ENCODE results near the gene SNAPC3.

The SNAPC3 gene

GRCh38 chr9:15386465-15386864 is 36.2 kb upstream of the SNAPC3 start:
- no peak for TF ChIP-seq CTCF (conservative IDR thresholded peaks at IDR 0.05; ENCODE audit: low read depth, low read length)
- DNase-seq (ENCODE audit: low read depth), result no peak
- no peak overlapping the region for H3K4me3 ChIP-seq (ENCODE audit: low read length)

DNA sequence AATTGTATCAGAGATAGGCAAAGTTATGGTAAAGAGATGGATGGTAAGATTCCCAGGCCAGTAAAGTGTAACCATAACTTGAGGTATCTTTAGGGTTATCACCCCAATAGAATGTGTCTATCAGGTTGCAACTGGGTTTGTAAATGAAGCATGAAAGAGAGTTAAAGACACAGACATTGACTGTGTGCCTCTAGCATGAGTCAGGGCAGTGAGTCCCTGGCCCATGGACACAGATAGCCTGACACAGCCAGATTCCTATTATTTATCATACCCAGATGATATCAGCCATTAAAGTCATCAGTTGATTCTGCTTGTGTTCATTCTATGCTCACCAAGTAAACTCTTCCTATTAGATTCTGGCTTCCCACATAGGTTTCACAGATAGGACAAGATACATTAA is 33.5 kb upstream of the SNAPC3 start:
- no peak overlapping the region for H3K4me3 ChIP-seq (ENCODE audit: low read length)
- DNase-seq (ENCODE audit: low read depth), result no peak
- no peak for TF ChIP-seq CTCF (conservative IDR thresholded peaks at IDR 0.05; ENCODE audit: low read depth, low read length)

DNA sequence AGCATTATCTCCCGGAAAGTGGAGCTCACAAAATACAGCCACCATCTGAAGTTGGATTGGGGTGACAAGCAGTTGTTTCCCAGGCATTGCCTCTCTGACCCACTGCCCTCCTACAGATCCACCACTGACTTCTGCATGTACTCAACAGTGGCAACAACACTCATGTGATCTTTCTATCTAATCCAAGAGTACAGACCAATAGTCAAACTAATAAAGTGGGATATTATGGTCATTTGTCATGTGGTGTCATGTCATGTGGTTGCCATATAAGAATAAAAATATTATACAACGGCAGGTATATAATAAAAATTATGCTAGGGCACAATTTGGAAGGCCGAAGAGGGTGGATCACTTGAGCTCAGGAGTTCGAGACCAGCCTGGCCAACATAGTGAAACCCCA is 33.0 kb upstream of the SNAPC3 start:
- TF ChIP-seq CTCF (conservative IDR thresholded peaks at IDR 0.05; ENCODE audit: low read depth, low read length), result no peak
- no peak for DNase-seq (ENCODE audit: low read depth)
- no peak overlapping the region for H3K4me3 ChIP-seq (ENCODE audit: low read length)

GRCh38 chr9:15390201-15390600 is 32.5 kb upstream of the SNAPC3 start:
- no peak overlapping the region for H3K4me3 ChIP-seq (ENCODE audit: low read length)
- no peak for DNase-seq (ENCODE audit: low read depth)
- TF ChIP-seq CTCF (conservative IDR thresholded peaks at IDR 0.05; ENCODE audit: low read depth, low read length), result no peak

DNA sequence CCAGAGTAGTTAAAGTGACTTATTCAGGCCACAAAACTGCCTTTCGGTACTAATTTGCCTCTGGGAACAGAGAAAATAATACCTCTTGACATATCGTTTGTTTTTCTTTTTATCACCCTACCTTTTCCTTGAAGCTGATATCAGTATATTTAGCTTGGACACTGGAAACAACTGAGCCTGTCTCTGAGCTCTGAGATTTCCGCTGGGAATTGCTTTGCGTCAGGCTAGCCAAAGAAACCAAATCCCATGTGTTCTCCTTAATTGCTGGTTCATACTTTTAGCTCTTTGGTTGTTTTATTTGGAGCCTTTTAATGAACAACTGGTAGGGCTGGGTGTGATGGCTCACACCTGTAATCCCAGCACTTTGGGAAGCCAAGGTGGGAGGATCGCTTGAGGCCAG is 30.3 kb upstream of the SNAPC3 start:
- no peak for DNase-seq (ENCODE audit: low read depth)
- no peak overlapping the region for H3K4me3 ChIP-seq (ENCODE audit: low read length)
- no peak for TF ChIP-seq CTCF (conservative IDR thresholded peaks at IDR 0.05; ENCODE audit: low read depth, low read length)

- H3K4me3 ChIP-seq (ENCODE audit: low read length), result no peak overlapping the region
- TF ChIP-seq CTCF (conservative IDR thresholded peaks at IDR 0.05; ENCODE audit: low read depth, low read length), result no peak
- DNase-seq (ENCODE audit: low read depth), result no peak
These were observed 22.3 kb upstream of the SNAPC3 start for GRCh38 chr9:15400281-15400941.

- no peak overlapping the region for H3K4me3 ChIP-seq (ENCODE audit: low read length)
- TF ChIP-seq CTCF (conservative IDR thresholded peaks at IDR 0.05; ENCODE audit: low read depth, low read length), result no peak
- no peak for DNase-seq (ENCODE audit: low read depth)
These were observed 21.4 kb upstream of the SNAPC3 start for GRCh38 chr9:15401266-15401665.
